HFF-Myc (cell line): ENCODE results near the gene CCDC73.
"Not testable (repeated sequence)": the region's sequence is repeated elsewhere in the genome, so short reads cannot be mapped to it uniquely, and the experiment has no call there.

Experiments used
- DNase-seq: peaks from one replicate; pipeline ENCODE4 v3.0.0-alpha.2; 2011; ENCODE audit warnings: low read depth; ENCODE audit errors: extremely low read depth
- H3K4me3 ChIP-seq: replicated peaks from 2 replicates; pipeline ENCODE4 v1.5.1; 2011; ENCODE audit warnings: low read depth, mild to moderate bottlenecking, control low read depth, low read length
- TF ChIP-seq, protein P1 (sequence below): IDR thresholded peaks from 2 replicates; pipeline ENCODE4 v1.5.1; 2012; ENCODE audit warnings: mild to moderate bottlenecking, low read depth, low read length, control low read depth; ENCODE audit errors: missing control alignments

CCDC73 gene

DNA sequence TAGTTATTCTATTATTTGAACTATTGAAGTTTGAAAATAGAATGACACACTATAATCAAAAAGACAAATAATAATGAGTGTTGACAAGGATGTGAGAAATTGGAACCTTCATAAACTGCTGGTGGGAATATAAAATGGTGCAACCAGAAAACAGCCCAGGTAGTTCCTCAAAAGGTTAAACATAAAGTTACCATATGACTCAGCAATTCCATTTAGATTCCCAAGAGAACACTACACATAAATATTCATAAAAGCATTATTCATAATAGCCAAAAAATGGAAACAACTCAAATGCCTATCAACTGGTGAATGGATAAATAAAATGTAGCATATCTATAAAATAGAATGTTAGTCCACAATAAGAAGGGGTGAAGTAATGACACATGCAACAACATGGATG lies 21.7 kb downstream of the CCDC73 start:
- no peak overlapping the region for H3K4me3 ChIP-seq
- TF ChIP-seq, protein P1, sequence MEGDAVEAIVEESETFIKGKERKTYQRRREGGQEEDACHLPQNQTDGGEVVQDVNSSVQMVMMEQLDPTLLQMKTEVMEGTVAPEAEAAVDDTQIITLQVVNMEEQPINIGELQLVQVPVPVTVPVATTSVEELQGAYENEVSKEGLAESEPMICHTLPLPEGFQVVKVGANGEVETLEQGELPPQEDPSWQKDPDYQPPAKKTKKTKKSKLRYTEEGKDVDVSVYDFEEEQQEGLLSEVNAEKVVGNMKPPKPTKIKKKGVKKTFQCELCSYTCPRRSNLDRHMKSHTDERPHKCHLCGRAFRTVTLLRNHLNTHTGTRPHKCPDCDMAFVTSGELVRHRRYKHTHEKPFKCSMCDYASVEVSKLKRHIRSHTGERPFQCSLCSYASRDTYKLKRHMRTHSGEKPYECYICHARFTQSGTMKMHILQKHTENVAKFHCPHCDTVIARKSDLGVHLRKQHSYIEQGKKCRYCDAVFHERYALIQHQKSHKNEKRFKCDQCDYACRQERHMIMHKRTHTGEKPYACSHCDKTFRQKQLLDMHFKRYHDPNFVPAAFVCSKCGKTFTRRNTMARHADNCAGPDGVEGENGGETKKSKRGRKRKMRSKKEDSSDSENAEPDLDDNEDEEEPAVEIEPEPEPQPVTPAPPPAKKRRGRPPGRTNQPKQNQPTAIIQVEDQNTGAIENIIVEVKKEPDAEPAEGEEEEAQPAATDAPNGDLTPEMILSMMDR = no peak
- no peak for DNase-seq

DNA sequence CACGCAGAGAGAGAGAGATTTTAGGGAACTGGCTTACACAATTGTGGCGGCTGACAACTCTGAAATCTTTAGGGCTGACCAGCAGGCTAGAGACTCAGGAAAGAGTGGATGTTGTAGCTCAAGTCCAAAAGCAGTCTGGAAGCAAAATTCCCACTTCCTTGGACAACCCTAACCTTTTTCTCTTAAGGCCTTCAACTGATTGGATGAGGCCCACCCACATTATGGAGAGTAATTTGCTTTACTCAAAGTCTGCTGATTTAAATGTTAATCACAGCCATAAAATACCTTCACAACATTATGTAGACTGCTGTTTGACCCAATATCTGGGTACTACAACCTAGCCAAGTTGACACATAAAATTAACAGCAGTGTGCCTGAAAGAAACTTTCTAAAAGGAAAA lies 32.7 kb downstream of the CCDC73 start:
- not testable (repeated sequence) for DNase-seq, H3K4me3 ChIP-seq

DNA sequence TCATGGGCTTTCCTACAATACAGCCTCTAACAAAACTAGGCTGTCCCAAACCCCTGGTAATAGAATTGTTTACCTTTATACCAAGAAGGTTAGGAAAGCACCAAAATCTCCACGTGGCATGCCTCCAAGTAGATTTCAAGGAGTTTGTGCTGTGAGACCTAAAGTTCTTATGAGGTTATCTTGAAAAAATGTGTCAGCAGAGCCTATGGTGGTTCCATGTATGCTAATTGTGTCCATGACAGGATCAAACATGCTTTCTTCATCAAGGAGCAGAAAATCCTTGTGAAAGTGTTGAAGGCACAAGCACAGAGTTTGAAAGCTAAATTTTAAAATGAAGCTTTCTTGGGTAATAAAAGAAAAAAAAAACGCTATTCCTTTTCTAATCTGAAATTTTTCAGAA lies 36.2 kb downstream of the CCDC73 start:
- DNase-seq = no peak
- TF ChIP-seq, protein P1 = no peak
- no peak overlapping the region for H3K4me3 ChIP-seq

DNA sequence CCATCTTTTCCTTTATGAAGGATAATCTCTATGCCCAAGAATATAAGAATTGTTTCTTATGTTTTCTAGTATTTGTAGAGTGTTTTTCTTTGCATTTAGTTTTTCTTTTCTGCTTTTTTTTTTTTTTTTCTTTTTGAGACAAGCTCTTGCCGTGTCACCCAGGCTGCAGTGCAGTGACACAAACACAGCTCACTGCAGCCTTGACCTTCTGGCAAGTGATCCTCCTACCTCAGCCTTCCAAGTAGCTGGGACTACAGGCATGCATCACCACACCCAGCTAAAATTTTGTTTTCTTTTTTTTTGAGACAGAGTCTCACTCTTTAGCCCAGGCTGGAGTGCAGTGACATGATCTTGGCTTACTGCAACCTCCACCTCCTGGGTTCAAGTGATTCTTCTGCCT lies 41.3 kb downstream of the CCDC73 start:
- H3K4me3 ChIP-seq, DNase-seq: not testable (repeated sequence)

DNA sequence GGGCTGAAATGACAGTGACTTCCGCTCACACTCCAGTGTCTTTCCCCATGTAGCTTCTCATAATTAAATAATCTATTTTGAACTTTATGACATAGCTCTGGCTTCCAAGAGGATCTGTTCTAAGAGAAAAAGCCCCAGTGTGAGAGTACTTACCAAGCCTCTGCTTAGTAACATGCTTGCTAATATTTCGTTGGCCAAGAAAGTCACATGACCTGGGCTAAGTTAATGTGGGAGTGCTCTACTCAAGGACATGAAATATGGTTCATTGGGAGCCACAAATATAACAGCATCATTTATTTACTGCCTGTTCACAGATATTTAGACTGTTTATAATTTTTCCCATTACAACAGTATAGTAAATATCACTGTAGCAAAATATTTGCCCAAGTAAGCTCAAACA lies 42.5 kb downstream of the CCDC73 start:
- no peak overlapping the region for H3K4me3 ChIP-seq
- DNase-seq = no peak
- TF ChIP-seq, protein P1 = no peak

DNA sequence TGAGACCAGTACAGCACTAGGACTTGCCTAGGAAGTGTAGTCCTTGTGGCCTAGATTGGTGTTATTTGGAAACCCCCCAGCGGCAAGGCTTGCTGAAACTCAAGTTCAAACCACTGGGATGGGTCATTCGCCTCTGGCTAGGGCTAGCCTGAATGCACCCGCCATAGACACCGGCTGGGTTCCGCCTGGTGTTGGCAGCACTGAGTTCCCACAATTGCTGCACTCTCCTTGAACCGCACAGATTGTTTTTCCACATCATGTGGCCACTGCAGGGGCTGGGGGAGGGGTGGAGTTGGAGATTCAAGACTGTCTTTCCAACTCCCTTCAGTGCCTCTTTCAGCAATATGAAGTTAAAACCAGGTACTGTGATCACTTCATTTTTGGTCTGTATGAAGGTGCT lies 43.1 kb downstream of the CCDC73 start:
- DNase-seq = no peak
- H3K4me3 ChIP-seq = no peak overlapping the region
- TF ChIP-seq, protein P1 = no peak

DNA sequence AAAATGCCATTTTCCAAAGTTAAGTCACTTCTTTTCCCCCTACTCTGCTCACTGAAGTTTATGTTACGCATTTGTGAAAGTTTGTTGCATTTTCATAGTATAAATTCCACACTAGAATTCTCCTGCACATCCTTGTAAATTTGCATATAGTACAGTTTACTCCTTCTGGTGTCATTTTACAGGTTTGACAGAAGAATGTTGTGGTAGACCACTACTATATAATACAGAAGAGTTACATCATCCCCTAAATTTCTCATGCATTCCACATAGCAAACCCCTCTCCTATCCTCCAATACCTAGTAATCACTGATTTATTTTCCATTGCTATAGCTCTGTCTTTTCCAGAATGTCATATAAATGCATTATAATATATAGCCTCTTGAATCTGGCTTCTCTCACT lies 64.5 kb downstream of the CCDC73 start:
- no peak overlapping the region for H3K4me3 ChIP-seq
- TF ChIP-seq, protein P1 = no peak
- no peak for DNase-seq

DNA sequence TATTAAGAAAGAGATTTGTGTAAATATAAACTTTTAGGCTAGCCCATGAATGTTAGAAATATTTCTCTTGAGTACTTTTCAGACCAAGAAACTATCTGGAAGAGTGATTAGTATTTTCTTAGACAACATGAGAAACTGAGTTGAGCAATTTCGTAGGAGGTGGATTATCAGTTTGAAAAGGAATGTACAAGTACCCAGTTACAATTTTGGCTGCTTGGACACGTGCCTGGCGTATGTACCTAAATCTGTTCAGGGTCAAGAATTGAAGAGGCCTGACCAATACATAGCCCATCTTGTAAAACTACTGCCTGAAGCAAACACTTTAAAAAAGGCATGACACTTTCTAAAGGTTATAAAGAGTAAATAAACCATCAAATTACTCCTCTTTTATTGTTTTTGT lies 71.1 kb downstream of the CCDC73 start:
- TF ChIP-seq, protein P1 = no peak
- H3K4me3 ChIP-seq = no peak overlapping the region
- no peak for DNase-seq
